HEK293 (cell line): Measurements from ENCODE around the gene PITPNC1.
"Not testable (repeated sequence)": the region's sequence is repeated elsewhere in the genome, so short reads cannot be mapped to it uniquely, and the experiment has no call there.

Source experiments
- CTCF ChIP-seq: fragments of 450-650 bp; formaldehyde crosslinking; IDR thresholded peaks from 2 replicates; pipeline ENCODE4 v1.5.1; 2016; ENCODE audit warnings: missing biosample characterization, missing genetic modification characterization
- TCF7L2 ChIP-seq: IDR thresholded peaks from 2 replicates; pipeline ENCODE4 v1.6.1; 2011; ENCODE audit warnings: low read depth, mild to moderate bottlenecking, inconsistent platforms, low read length, moderate library complexity, borderline replicate concordance
- ZNF175 ChIP-seq: fragments of 450-650 bp; formaldehyde crosslinking; IDR thresholded peaks from 2 replicates; pipeline ENCODE4 v1.5.1; 2016; ENCODE audit warnings: missing biosample characterization, missing genetic modification characterization
- ZNF214 ChIP-seq: fragments of 450-650 bp; formaldehyde crosslinking; IDR thresholded peaks from 2 replicates; pipeline ENCODE4 v1.5.1; 2017; ENCODE audit warnings: missing biosample characterization, mild to moderate bottlenecking, missing genetic modification characterization, borderline replicate concordance
- ZNF324 ChIP-seq: fragments of 450-650 bp; formaldehyde crosslinking; IDR thresholded peaks from 2 replicates; pipeline ENCODE4 v1.5.1; 2016; ENCODE audit warnings: missing biosample characterization, missing genetic modification characterization
- ZNF571 ChIP-seq: fragments of 450-650 bp; formaldehyde crosslinking; IDR thresholded peaks from 2 replicates; pipeline ENCODE4 v1.5.0; 2017; ENCODE audit warnings: missing biosample characterization, missing genetic modification characterization
- ZNF660 ChIP-seq: fragments of 450-650 bp; IDR thresholded peaks from 2 replicates; pipeline ENCODE4 v1.5.1; 2018; ENCODE audit warnings: missing biosample characterization, mild to moderate bottlenecking, missing genetic modification characterization
- TF ChIP-seq, protein P1 (sequence below): fragments of 450-650 bp; formaldehyde crosslinking; IDR thresholded peaks from 2 replicates; pipeline ENCODE4 v1.5.1; 2016; ENCODE audit warnings: missing biosample characterization, missing genetic modification characterization, low read depth

DNA sequence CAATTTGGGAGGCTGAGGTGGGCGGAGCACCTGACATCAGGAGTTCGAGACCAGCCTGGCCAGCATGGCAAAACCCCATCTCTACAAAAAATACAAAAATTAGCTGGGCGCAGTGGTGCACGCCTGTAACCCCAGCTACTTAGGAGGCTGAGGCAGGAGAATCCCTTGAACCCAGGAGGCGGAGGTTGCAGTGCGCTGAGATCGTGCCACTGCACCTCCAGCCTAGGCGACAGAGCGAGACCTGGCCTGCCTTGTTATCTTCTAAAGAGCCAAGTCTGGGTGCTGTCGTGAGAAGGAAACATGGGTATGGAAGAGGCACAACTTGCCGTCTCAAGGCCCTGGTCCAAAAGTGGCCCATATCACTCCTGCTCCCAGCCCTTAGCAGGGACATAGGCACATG lies 103.9 kb downstream of the PITPNC1 start:
- not testable (repeated sequence) for TF ChIP-seq CTCF; ZNF571 (tag by site-specific recombination); TCF7L2; ZNF175 (tag by site-specific recombination); ZNF214; ZNF660 (tag by site-specific recombination); ZNF324
- TF ChIP-seq, protein P1, sequence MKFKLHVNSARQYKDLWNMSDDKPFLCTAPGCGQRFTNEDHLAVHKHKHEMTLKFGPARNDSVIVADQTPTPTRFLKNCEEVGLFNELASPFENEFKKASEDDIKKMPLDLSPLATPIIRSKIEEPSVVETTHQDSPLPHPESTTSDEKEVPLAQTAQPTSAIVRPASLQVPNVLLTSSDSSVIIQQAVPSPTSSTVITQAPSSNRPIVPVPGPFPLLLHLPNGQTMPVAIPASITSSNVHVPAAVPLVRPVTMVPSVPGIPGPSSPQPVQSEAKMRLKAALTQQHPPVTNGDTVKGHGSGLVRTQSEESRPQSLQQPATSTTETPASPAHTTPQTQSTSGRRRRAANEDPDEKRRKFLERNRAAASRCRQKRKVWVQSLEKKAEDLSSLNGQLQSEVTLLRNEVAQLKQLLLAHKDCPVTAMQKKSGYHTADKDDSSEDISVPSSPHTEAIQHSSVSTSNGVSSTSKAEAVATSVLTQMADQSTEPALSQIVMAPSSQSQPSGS = not testable (repeated sequence)
